IMR-90 (cell line): Measurements from ENCODE around the gene PLPP4. TPM values are rescaled to one million over a fixed set of nuclear protein-coding genes. Genes with fewer than 3 reads are reported as not detected.

ENCODE experiments used
- ATAC-seq: fragments of 200-7000 bp; cut with Tn5 transposase; 2 replicates; pipeline ENCODE4 v1.9.1; 2020; ENCODE audit warnings: low read depth, mild to moderate bottlenecking, moderate library complexity
- BruUV-seq: library from RNA; stranded (reverse); fragments of 400-500 nt; replicated peaks from 2 replicates; lab custom pipeline; 2021; lab: Mats Ljungman, UMichigan
- CTCF ChIA-PET: fragments of 300-600 bp; formaldehyde crosslinking; extraction: SDS; loops from one replicate; lab custom pipeline; 2021; ENCODE audit warnings: antibody characterized with exemption; lab: Yijun Ruan, JAX
- POLR2A ChIA-PET: fragments of 300-600 bp; sonication (Branson Sonifier 250); formaldehyde crosslinking; loops from one replicate; lab custom pipeline; 2022; ENCODE audit warnings: antibody characterized with exemption; ENCODE audit not compliant: unreplicated experiment; lab: Charles Lee
- DNase-seq: peaks from one replicate; pipeline ENCODE4 v3.0.0; 2013
- H2AFZ ChIP-seq: replicated peaks from 2 replicates; pipeline ENCODE3; 2013; ENCODE audit warnings: low read length, mild to moderate bottlenecking; ENCODE audit not compliant: poor library complexity
- H2AK5ac ChIP-seq: 2 replicates; pipeline ENCODE4 v1.6.1; 2013; ENCODE audit warnings: low read depth, low read length, inconsistent platforms
- H2AK9ac ChIP-seq: replicated peaks from 2 replicates; pipeline ENCODE3; 2013; ENCODE audit warnings: mild to moderate bottlenecking, low read depth, low read length, moderate library complexity; ENCODE audit not compliant: poor library complexity
- H2BK120ac ChIP-seq: 2 replicates; pipeline ENCODE4 v1.6.1; 2013; ENCODE audit warnings: low read depth, low read length, inconsistent platforms
- H2BK15ac ChIP-seq: 3 replicates; pipeline ENCODE4 v1.6.1; 2013; ENCODE audit warnings: low read depth, low read length, inconsistent platforms
- H2BK20ac ChIP-seq: 2 replicates; pipeline ENCODE4 v1.6.1; 2013; ENCODE audit warnings: low read depth, mild to moderate bottlenecking, inconsistent platforms, low read length, moderate library complexity
- H2BK5ac ChIP-seq: 2 replicates; pipeline ENCODE4 v1.6.1; 2013; ENCODE audit warnings: mild to moderate bottlenecking, low read depth, low read length, inconsistent platforms; ENCODE audit not compliant: poor library complexity, severe bottlenecking
- H3K14ac ChIP-seq: replicated peaks from 2 replicates; pipeline ENCODE4 v1.6.1; 2013; ENCODE audit warnings: low read depth, low read length, inconsistent platforms
- H3K18ac ChIP-seq: 2 replicates; pipeline ENCODE4 v1.6.1; 2013; ENCODE audit warnings: low read depth, low read length, control low read depth
- H3K23ac ChIP-seq: 2 replicates; pipeline ENCODE4 v1.6.1; 2013; ENCODE audit warnings: low read depth, low read length, inconsistent platforms
- H3K27ac ChIP-seq: 2 replicates; pipeline ENCODE4 v1.5.1; 2013; ENCODE audit warnings: mild to moderate bottlenecking, control low read depth, low read length; ENCODE audit not compliant: insufficient read depth
- H3K27me3 ChIP-seq: 2 replicates; pipeline ENCODE4 v1.6.1; 2013; ENCODE audit warnings: low read length; ENCODE audit not compliant: control insufficient read depth, insufficient read depth
- H3K36me3 ChIP-seq: 2 replicates; pipeline ENCODE4 v1.6.1; 2013; ENCODE audit warnings: low read length, mixed read lengths; ENCODE audit not compliant: control insufficient read depth, insufficient read depth
- H3K4ac ChIP-seq: 2 replicates; pipeline ENCODE4 v1.6.1; 2013; ENCODE audit warnings: low read depth, low read length, inconsistent platforms
- H3K4me1 ChIP-seq: 2 replicates; pipeline ENCODE4 v1.6.1; 2013; ENCODE audit warnings: low read length, mixed read lengths; ENCODE audit not compliant: control insufficient read depth, insufficient read depth
- H3K4me2 ChIP-seq: 2 replicates; pipeline ENCODE4 v1.6.1; 2013; ENCODE audit warnings: low read depth, mild to moderate bottlenecking, control low read depth, low read length, moderate library complexity
- H3K4me3 ChIP-seq: 2 replicates; pipeline ENCODE4 v1.5.1; 2013; ENCODE audit warnings: low read depth, mild to moderate bottlenecking, control low read depth, low read length, moderate library complexity; ENCODE audit not compliant: insufficient read depth
- H3K56ac ChIP-seq: 2 replicates; pipeline ENCODE4 v1.6.1; 2013; ENCODE audit warnings: low read length, inconsistent platforms; ENCODE audit not compliant: insufficient read depth; ENCODE audit errors: extremely low read depth
- H3K79me1 ChIP-seq, 2 experiments: 2 replicates each; pipeline ENCODE4 v1.6.1; 2013; ENCODE audit warnings: low read length in 2 of 2, inconsistent platforms in 1 of 2, low read depth in 1 of 2
- H3K9ac ChIP-seq: 2 replicates; pipeline ENCODE4 v1.6.1; 2013; ENCODE audit warnings: low read depth, low read length, control low read depth
- H3K9me1 ChIP-seq: 2 replicates; pipeline ENCODE4 v1.6.1; 2013; ENCODE audit warnings: low read length, inconsistent platforms; ENCODE audit not compliant: insufficient read depth
- H3K9me3 ChIP-seq: 2 replicates; pipeline ENCODE4 v1.6.1; 2013; ENCODE audit warnings: low read length; ENCODE audit not compliant: control insufficient read depth, insufficient read depth
- H4K20me1 ChIP-seq: 2 replicates; pipeline ENCODE4 v1.6.1; 2013; ENCODE audit warnings: low read length, inconsistent platforms; ENCODE audit not compliant: insufficient read depth
- H4K5ac ChIP-seq: 2 replicates; pipeline ENCODE4 v1.6.1; 2013; ENCODE audit warnings: mild to moderate bottlenecking, low read depth, low read length, control low read depth
- H4K8ac ChIP-seq, 2 experiments: 2 replicates each; pipeline ENCODE4 v1.6.1; 2013; ENCODE audit warnings: low read depth in 2 of 2, low read length in 2 of 2, control low read depth in 1 of 2, inconsistent platforms in 1 of 2
- H4K91ac ChIP-seq: 2 replicates; pipeline ENCODE4 v1.6.1; 2013; ENCODE audit warnings: low read depth, low read length, inconsistent platforms; ENCODE audit not compliant: insufficient read depth
- MAFK ChIP-seq: IDR thresholded peaks from 2 replicates; pipeline ENCODE4 v1.6.1; 2012; ENCODE audit warnings: low read depth, low read length, improper control_type of control experiment
- RFX5 ChIP-seq: IDR thresholded peaks from 2 replicates; pipeline ENCODE4 v1.8.0; 2012; ENCODE audit warnings: low read depth, mild to moderate bottlenecking, low read length, moderate library complexity
- WGBS, 2 experiments: methylation state at CpG; one replicate each; pipeline versions ENCODE4 v1.1.5 to v1.1.7; 2013; ENCODE audit warnings: missing lambda C conversion rate in 2 of 2; ENCODE audit not compliant: insufficient read length in 1 of 2; ENCODE audit errors: extremely low coverage in 2 of 2; 5-methylcytosine and 5-hydroxymethylcytosine counted together
- dilution Hi-C: fragments of 300-500 bp; cut with HindIII; formaldehyde crosslinking; loops from one replicate; pipeline ENCODE4 v1.14.3; 2018; ENCODE audit warnings: low sequenced_read_pairs; ENCODE audit not compliant: unreplicated experiment
- in situ Hi-C: fragments of 300-500 bp; cut with MboI; formaldehyde crosslinking; loops from 3 replicates; pipeline ENCODE4 v1.14.3; 2019; ENCODE audit warnings: low sequenced_read_pairs, inconsistent platforms, mixed read lengths
- intact Hi-C: fragments of 100-400 bp; cut with micrococcal nuclease; formaldehyde crosslinking; loops from 2 replicates; pipeline ENCODE4 v1.10.0; 2022
- polyA plus RNA-seq, 3 experiments: library from polyadenylated mRNA; depleted of rRNA; stranded (reverse); fragments of >200 nt; gene quantifications; 2 replicates each; pipeline ENCODE4 v1.2.3, GENCODE V29; 2012; ENCODE audit warnings: low replicate concordance in 1 of 3
- total RNA-seq: library from RNA; depleted of rRNA; stranded (reverse); fragments of >200 nt; gene quantifications from 2 replicates; pipeline ENCODE4 v1.2.3, GENCODE V29; 2012

PLPP4 gene
- total and polyA plus RNA-seq, 2 of the 4 experiments (the other 2 are of a cell fraction): 0.18 to 0.60 TPM

DNA sequence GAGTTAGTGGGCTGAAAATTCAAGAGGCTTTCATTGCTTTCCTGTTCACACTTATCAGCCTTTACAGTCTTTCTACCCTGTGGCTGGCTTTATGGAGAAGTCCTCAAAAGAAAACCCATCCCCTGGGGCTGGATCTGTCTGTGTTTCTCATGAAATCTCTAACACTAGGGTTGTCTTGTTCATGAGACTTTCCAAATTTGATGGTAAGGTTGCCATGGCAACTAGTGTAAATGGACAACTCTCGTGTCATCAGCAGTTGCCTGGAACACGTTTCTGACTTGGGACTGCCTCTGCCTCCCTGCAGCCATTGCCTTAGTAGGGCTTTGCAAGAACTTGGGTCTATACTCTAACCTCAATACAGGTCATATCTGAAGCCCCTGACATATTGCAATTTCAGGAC is 35.8 kb upstream of the PLPP4 start:
- Histone ChIP-seq H3K9me1 (no peaks in the 10 kb centered on the region), H3K14ac (no peak overlapping the region), H4K20me1 (no peaks in the 10 kb centered on the region), H3K79me1 (no peaks in the 10 kb centered on the region), H4K91ac (no peak overlapping the region), H3K9ac (no peak overlapping the region), H2AK5ac (no peak overlapping the region), H3K56ac (no peak overlapping the region), H3K4ac (no peak overlapping the region), H2AK9ac (no peak overlapping the region), H4K5ac (no peak overlapping the region), H3K18ac (no peak overlapping the region), H3K4me2 (no peak overlapping the region), H3K9me3 (peaks cover 20% of the 10 kb centered on the region), H3K23ac (no peak overlapping the region), H2BK15ac (no peak overlapping the region), H3K36me3 (no peaks in the 10 kb centered on the region), H2AFZ (no peak overlapping the region), H3K27ac (no peak overlapping the region), H2BK20ac (no peak overlapping the region), H2BK5ac (no peak overlapping the region), H3K4me1 (no peaks in the 10 kb centered on the region), H2BK120ac (no peak overlapping the region), H3K27me3 (no peaks in the 10 kb centered on the region), H4K8ac (no peak overlapping the region), H3K4me3 (no peak overlapping the region)
- BruUV-seq: no TSS peak
- dilution Hi-C loops: no loop called here
- intact Hi-C loops: no loop called here
- no peak for DNase-seq
- WGBS, 2 experiments: no CpG with 5 or more reads among the region's 2 CpGs
- ChIA-PET CTCF (no interaction called here), POLR2A (no interaction called here)
- in situ Hi-C loops: no loop called here
- no peak for ATAC-seq
- TF ChIP-seq RFX5 (no peak), MAFK (no peak)
